Astrocyte of the hippocampus (primary cell): ENCODE results near the gene GNL2.

Experiments
- DNase-seq: peaks from one replicate; pipeline ENCODE4 v3.0.0; 2011; ENCODE audit warnings: low read depth, low spot score

The GNL2 gene

GRCh38 chr1:37517569-37517968 is 78.2 kb downstream of the GNL2 start:
- DNase-seq: no peak
